ENCODE data around the gene RBFA.
"Not testable (repeated sequence)": the region's sequence is repeated elsewhere in the genome, so short reads cannot be mapped to it uniquely, and the experiment has no call there.

The RBFA gene

GRCh38 chr18:80026363-80026762 is 7.9 kb upstream of the RBFA start (continued):
- TF ChIP-seq SALL2 (tag by site-specific recombination; IDR thresholded peaks at IDR 0.05; ENCODE audit: borderline replicate concordance): no peak

- H3K36me3 ChIP-seq (ENCODE audit: control insufficient read depth in 2 of 2, insufficient read depth in 1 of 2, low read length in 2 of 2); H3K4me3 ChIP-seq (ENCODE audit: low read depth, low read length); H3K27ac ChIP-seq (ENCODE audit: extremely low read depth, low read depth, low read length); POLR2A ChIA-PET; H3K9me3 ChIP-seq (ENCODE audit: control insufficient read depth, insufficient read depth, low read depth, low read length); H3K4me1 ChIP-seq (ENCODE audit: control insufficient read depth, insufficient read depth, low read length); CTCF ChIA-PET: not testable (repeated sequence)
These were observed 6.5 kb upstream of the RBFA start for GRCh38 chr18:80027719-80028118.

GRCh38 chr18:80029690-80030089 is 4.5 kb upstream of the RBFA start:
- H3K36me3 ChIP-seq (ENCODE audit: control insufficient read depth in 2 of 2, insufficient read depth in 1 of 2, low read length in 2 of 2): no peaks in the 10 kb centered on the region
- no peaks in the 10 kb centered on the region for H3K9me3 ChIP-seq (ENCODE audit: control insufficient read depth, insufficient read depth, low read depth, low read length)
- TF ChIP-seq ZNF10 (tag by site-specific recombination; IDR thresholded peaks at IDR 0.05): no peak
- no peak for TF ChIP-seq ZNF223 (tag by site-specific recombination; IDR thresholded peaks at IDR 0.05)
- ChIA-PET CTCF (no interaction called here), POLR2A (no interaction called here)
- no peak overlapping the region for H3K27ac ChIP-seq (ENCODE audit: extremely low read depth, low read depth, low read length)
- H3K4me1 ChIP-seq (ENCODE audit: control insufficient read depth, insufficient read depth, low read length): 0 out of 2 replicates have a peak, but pooled peaks cover 4% of the 10 kb centered on the region
- no peak overlapping the region for H3K4me3 ChIP-seq (ENCODE audit: low read depth, low read length)

- peak overlapping the region; percentile 60; the same call in 1 of the 2 replicates for H3K27ac ChIP-seq (ENCODE audit: extremely low read depth, low read depth, low read length)
- ChIA-PET POLR2A (interaction anchor here (0.7 to 2.4 kb wide), 13 partner anchors 10 to 683 kb away, joined by 3 to 22 read pairs (median 4); partner anchors contain the start of genes ADNP2 and SLC66A2), CTCF (interaction anchor here (0.6 kb wide), 2 partner anchors 139 to 284 kb away, joined by 3 to 5 read pairs; no protein-coding TSS in a partner anchor)
- peaks cover 9% of the 10 kb centered on the region; the same call in 1 of the 2 replicates for H3K4me1 ChIP-seq (ENCODE audit: control insufficient read depth, insufficient read depth, low read length)
- H3K36me3 ChIP-seq (ENCODE audit: control insufficient read depth in 2 of 2, insufficient read depth in 1 of 2, low read length in 2 of 2): peaks cover 0 to 10% of the 10 kb centered on the region in 2 experiments; a peak in 2 of 3 replicates
- H3K9me3 ChIP-seq (ENCODE audit: control insufficient read depth, insufficient read depth, low read depth, low read length): no peaks in the 10 kb centered on the region
- H3K4me3 ChIP-seq (ENCODE audit: low read depth, low read length): peak overlapping the region; percentile 47
- TF ChIP-seq GLIS1 (tag by site-specific recombination; IDR thresholded peaks at IDR 0.05): peak; percentile 39
- peak; percentile 84; the same call in 1 of the 2 replicates for TF ChIP-seq KLF1 (tag by site-specific recombination; IDR thresholded peaks at IDR 0.05)
- no peak for TF ChIP-seq ZNF157 (tag by site-specific recombination; IDR thresholded peaks at IDR 0.05)
- peak; percentile 58 for TF ChIP-seq ZIC2 (tag by site-specific recombination; IDR thresholded peaks at IDR 0.05)
- TF ChIP-seq GLIS2 (tag by site-specific recombination; IDR thresholded peaks at IDR 0.05): peak; percentile 52; the same call in 1 of the 2 replicates
- peak; percentile 84 for TF ChIP-seq ZSCAN4 (tag by site-specific recombination; IDR thresholded peaks at IDR 0.05)
- peak; percentile 92; the same call in 1 of the 2 replicates for TF ChIP-seq KLF8 (tag by site-specific recombination; IDR thresholded peaks at IDR 0.05)
- no peak for TF ChIP-seq ZBTB49 (tag by site-specific recombination; IDR thresholded peaks at IDR 0.05; ENCODE audit: low read depth)
- 0 out of 2 replicates have a peak, but pooled peaks have one; percentile 11 for TF ChIP-seq CTCF (tag by site-specific recombination; IDR thresholded peaks at IDR 0.05)
- TF ChIP-seq ZNF341 (tag by site-specific recombination; IDR thresholded peaks at IDR 0.05; ENCODE audit: low read depth): no peak
- TF ChIP-seq SCRT1 (tag by site-specific recombination; IDR thresholded peaks at IDR 0.05; ENCODE audit: borderline replicate concordance): no peak
- peak; percentile 82 for TF ChIP-seq ZNF335 (tag by site-specific recombination; conservative IDR thresholded peaks at IDR 0.05)
- peak; percentile 92 for TF ChIP-seq EGR2 (tag by site-specific recombination; IDR thresholded peaks at IDR 0.05; ENCODE audit: low read depth)
- peak; percentile 14; the same call in 1 of the 2 replicates for TF ChIP-seq HIC1 (tag by site-specific recombination; IDR thresholded peaks at IDR 0.05)
- no peak for TF ChIP-seq FEZF1 (tag by site-specific recombination; IDR thresholded peaks at IDR 0.05)
- TF ChIP-seq ZNF777 (tag by site-specific recombination; IDR thresholded peaks at IDR 0.05; ENCODE audit: borderline replicate concordance): peak; percentile 69; the same call in 1 of the 2 replicates
These were observed 810 bp upstream of the RBFA start for GRCh38 chr18:80033181-80034067.
